ENCODE results near the gene GNAS-AS1. TPM values are rescaled to one million over a fixed set of nuclear protein-coding genes. Genes with fewer than 3 reads are reported as not detected.

Gene GNAS-AS1
- total and polyA plus RNA-seq, 2 experiments from 2014 or later = 12.3 to 15.0 TPM

- no peak for TF ChIP-seq ZNF462 (CRISPR knock-in tag; IDR thresholded peaks at IDR 0.05)
- no peak for TF ChIP-seq CREB1 (CRISPR knock-in tag; IDR thresholded peaks at IDR 0.05; ENCODE audit: low read depth)
- TF ChIP-seq STAT1 (IDR thresholded peaks at IDR 0.05; ENCODE audit: unreplicated experiment) = no peak
- TF ChIP-seq NANOG (IDR thresholded peaks at IDR 0.05; ENCODE audit: borderline replicate concordance) = no peak
- no peak for TF ChIP-seq EZH2phosphoT487 (IDR thresholded peaks at IDR 0.05; ENCODE audit: unreplicated experiment)
- TF ChIP-seq EZH2 (IDR thresholded peaks at IDR 0.05; ENCODE audit: low read depth, unreplicated experiment) = no peak
Observed at GRCh38 chr20:58777657-58778056, 73.0 kb downstream of the GNAS-AS1 start (continued).

DNA sequence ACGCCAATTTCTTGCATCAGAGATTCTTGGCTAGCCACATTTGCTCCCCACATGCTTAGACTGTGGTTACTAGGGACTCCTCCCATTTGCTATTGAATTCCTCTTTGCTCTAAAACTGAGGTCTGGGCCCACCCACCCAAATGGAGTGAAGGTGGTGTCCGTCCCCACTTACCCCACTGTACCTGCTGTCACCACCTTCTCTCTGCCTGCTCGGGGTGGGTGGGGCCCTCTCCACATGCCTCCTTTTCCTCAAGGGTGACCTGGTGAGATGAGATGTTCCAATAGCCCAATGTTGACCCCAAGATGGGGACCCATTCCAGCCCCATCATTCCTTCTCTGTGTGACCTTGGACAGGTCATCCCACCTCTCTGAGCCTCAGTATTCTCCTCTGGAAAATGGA is 74.6 kb downstream of the GNAS-AS1 start:
- H3K36me3 ChIP-seq (ENCODE audit: insufficient read depth) = no peaks in the 10 kb centered on the region
- no peaks in the 10 kb centered on the region for H3F3A ChIP-seq (replicated peaks; ENCODE audit: low read depth)
- H3K4me1 ChIP-seq (ENCODE audit: insufficient read depth) = no peaks in the 10 kb centered on the region
- peaks cover 3% of the 10 kb centered on the region for H3K27me3 Mint-ChIP-seq (ENCODE audit: insufficient read depth, low read depth, poor library complexity)
- H3K9me3 Mint-ChIP-seq = no peaks in the 10 kb centered on the region
- 0 out of 2 replicates have a peak, but pooled peaks cover 10% of the 10 kb centered on the region for H3K9me2 ChIP-seq (ENCODE audit: insufficient read depth)
- DNase-seq (ENCODE audit: low spot score) = no peak
- H3K4me1 Mint-ChIP-seq = peaks cover 4% of the 10 kb centered on the region
- no peak overlapping the region for H2AFZ ChIP-seq
- H3K27ac ChIP-seq (ENCODE audit: low read depth) = no peak overlapping the region
- no peak for ATAC-seq
- no peaks in the 10 kb centered on the region for H4K20me1 ChIP-seq (replicated peaks; ENCODE audit: insufficient read depth)
- no peak overlapping the region for H3K4me3 ChIP-seq
- H3K79me2 ChIP-seq (replicated peaks; ENCODE audit: insufficient read depth) = no peaks in the 10 kb centered on the region
- H3K36me3 Mint-ChIP-seq (ENCODE audit: low read depth) = no peaks in the 10 kb centered on the region
- no peak overlapping the region for H3K4me2 ChIP-seq
- no peaks in the 10 kb centered on the region for H3K27me3 ChIP-seq (ENCODE audit: insufficient read depth)
- H3K4me3 Mint-ChIP-seq = no peak overlapping the region
- no peak overlapping the region for H3K27ac Mint-ChIP-seq
- TF ChIP-seq CREB1 (CRISPR knock-in tag; IDR thresholded peaks at IDR 0.05; ENCODE audit: low read depth) (no peak), NANOG (IDR thresholded peaks at IDR 0.05; ENCODE audit: borderline replicate concordance) (no peak), ZNF331 (CRISPR knock-in tag; IDR thresholded peaks at IDR 0.05; ENCODE audit: low read depth) (no peak), EZH2phosphoT487 (IDR thresholded peaks at IDR 0.05; ENCODE audit: unreplicated experiment) (no peak), JUNB (IDR thresholded peaks at IDR 0.05; ENCODE audit: unreplicated experiment) (no peak)
- TF ChIP-seq, protein P1, sequence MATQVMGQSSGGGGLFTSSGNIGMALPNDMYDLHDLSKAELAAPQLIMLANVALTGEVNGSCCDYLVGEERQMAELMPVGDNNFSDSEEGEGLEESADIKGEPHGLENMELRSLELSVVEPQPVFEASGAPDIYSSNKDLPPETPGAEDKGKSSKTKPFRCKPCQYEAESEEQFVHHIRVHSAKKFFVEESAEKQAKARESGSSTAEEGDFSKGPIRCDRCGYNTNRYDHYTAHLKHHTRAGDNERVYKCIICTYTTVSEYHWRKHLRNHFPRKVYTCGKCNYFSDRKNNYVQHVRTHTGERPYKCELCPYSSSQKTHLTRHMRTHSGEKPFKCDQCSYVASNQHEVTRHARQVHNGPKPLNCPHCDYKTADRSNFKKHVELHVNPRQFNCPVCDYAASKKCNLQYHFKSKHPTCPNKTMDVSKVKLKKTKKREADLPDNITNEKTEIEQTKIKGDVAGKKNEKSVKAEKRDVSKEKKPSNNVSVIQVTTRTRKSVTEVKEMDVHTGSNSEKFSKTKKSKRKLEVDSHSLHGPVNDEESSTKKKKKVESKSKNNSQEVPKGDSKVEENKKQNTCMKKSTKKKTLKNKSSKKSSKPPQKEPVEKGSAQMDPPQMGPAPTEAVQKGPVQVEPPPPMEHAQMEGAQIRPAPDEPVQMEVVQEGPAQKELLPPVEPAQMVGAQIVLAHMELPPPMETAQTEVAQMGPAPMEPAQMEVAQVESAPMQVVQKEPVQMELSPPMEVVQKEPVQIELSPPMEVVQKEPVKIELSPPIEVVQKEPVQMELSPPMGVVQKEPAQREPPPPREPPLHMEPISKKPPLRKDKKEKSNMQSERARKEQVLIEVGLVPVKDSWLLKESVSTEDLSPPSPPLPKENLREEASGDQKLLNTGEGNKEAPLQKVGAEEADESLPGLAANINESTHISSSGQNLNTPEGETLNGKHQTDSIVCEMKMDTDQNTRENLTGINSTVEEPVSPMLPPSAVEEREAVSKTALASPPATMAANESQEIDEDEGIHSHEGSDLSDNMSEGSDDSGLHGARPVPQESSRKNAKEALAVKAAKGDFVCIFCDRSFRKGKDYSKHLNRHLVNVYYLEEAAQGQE (IDR thresholded peaks at IDR 0.05; ENCODE audit: unreplicated experiment) = no peak
